Activated T-helper 17 cell treated with anti-CD3 and anti-CD28 coated beads, Interleukin-2, amount 50 U/mL, for 72 hours (primary cell): ENCODE results near the gene EZR. TPM values are rescaled to one million over a fixed set of nuclear protein-coding genes. Genes with fewer than 3 reads are reported as not detected.

Experiments used
- ATAC-seq: fragments of 150-1000 bp; cut with Tn5 transposase; replicated peaks from 2 replicates; pipeline ENCODE4 v1.10.0; 2021; ENCODE audit warnings: mild to moderate bottlenecking, moderate library complexity
- H3K27ac Mint-ChIP-seq: one replicate; pipeline ENCODE4 v1.8.0; 2022; ENCODE audit warnings: mixed read lengths
- H3K27me3 Mint-ChIP-seq: one replicate; pipeline ENCODE4 v1.8.0; 2022; ENCODE audit warnings: mixed read lengths
- H3K36me3 Mint-ChIP-seq: one replicate; pipeline ENCODE4 v1.8.0; 2022; ENCODE audit warnings: low read depth, mild to moderate bottlenecking, mixed read lengths
- H3K4me1 Mint-ChIP-seq: one replicate; pipeline ENCODE4 v1.8.0; 2022; ENCODE audit warnings: mixed read lengths
- H3K4me3 Mint-ChIP-seq: one replicate; pipeline ENCODE4 v1.8.0; 2022; ENCODE audit warnings: mild to moderate bottlenecking, mixed read lengths
- H3K9me3 Mint-ChIP-seq: one replicate; pipeline ENCODE4 v1.8.0; 2022; ENCODE audit warnings: mixed read lengths
- total RNA-seq, 2 donors: library from RNA; stranded (reverse); gene quantifications; one replicate each; pipeline ENCODE4 v1.2.3, GENCODE V29; 2022

Gene EZR
- total RNA-seq, 2 donors from 2014 or later = 159 to 212 TPM

GRCh38 chr6:158772172-158772571 is 47.0 kb downstream of the EZR start:
- no peaks in the 10 kb centered on the region for H3K9me3 Mint-ChIP-seq
- peaks cover 100% of the 10 kb centered on the region for H3K36me3 Mint-ChIP-seq
- ATAC-seq = no peak
- H3K4me1 Mint-ChIP-seq = peaks cover 35% of the 10 kb centered on the region
- H3K4me3 Mint-ChIP-seq = peak overlapping the region; percentile 3
- H3K27me3 Mint-ChIP-seq = no peaks in the 10 kb centered on the region
- peak overlapping the region; percentile 77 for H3K27ac Mint-ChIP-seq

GRCh38 chr6:158771399-158772152 is 47.6 kb downstream of the EZR start:
- no peak for ATAC-seq
- H3K9me3 Mint-ChIP-seq = no peaks in the 10 kb centered on the region
- H3K4me1 Mint-ChIP-seq = peaks cover 31% of the 10 kb centered on the region
- peak overlapping the region; percentile 3 for H3K4me3 Mint-ChIP-seq
- H3K36me3 Mint-ChIP-seq = peaks cover 100% of the 10 kb centered on the region
- H3K27me3 Mint-ChIP-seq = no peaks in the 10 kb centered on the region
- H3K27ac Mint-ChIP-seq = peak overlapping the region; percentile 77

- no peak for ATAC-seq
- H3K4me1 Mint-ChIP-seq = peaks cover 30% of the 10 kb centered on the region
Measured at GRCh38 chr6:158770533-158771330, 48.4 kb downstream of the EZR start.

GRCh38 chr6:158769771-158770432 is 49.3 kb downstream of the EZR start:
- Mint-ChIP-seq H3K4me1 (peaks cover 30% of the 10 kb centered on the region), H3K27ac (peak overlapping the region; percentile 77), H3K27me3 (no peaks in the 10 kb centered on the region), H3K36me3 (peaks cover 98% of the 10 kb centered on the region), H3K9me3 (no peaks in the 10 kb centered on the region), H3K4me3 (peak overlapping the region; percentile 2)
- no peak for ATAC-seq

More at GRCh38 chr6:158770533-158771330, 48.4 kb downstream of the EZR start:
- Mint-ChIP-seq H3K27me3 (no peaks in the 10 kb centered on the region), H3K4me3 (no peak overlapping the region), H3K27ac (peak overlapping the region; percentile 77), H3K9me3 (no peaks in the 10 kb centered on the region), H3K36me3 (peaks cover 98% of the 10 kb centered on the region)

DNA sequence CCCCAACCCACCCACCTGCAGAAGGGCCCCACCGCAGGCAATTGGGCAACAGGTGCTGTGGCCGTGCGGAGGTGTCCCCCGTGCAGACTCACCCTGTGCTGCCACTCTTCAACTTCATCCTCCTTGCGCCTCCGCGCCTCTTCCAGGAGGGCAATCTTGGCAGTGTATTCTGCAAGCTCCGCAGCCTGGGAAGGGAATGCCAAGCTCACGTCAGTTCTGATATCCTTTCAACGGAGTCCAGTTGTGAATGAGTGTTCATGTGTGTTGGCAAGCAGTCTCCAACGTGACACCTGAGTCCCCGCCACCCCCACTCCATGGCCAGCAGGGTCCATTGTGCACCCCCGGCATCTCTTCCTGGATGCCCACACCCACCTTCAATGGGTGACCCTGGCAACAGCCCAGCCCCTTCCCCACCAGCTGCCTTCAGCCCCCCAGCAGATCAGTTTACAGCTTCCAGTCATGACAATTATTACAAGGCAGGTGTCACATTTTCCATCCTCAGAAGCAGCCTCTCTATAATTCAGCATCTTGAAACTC is 49.9 kb downstream of the EZR start:
- Mint-ChIP-seq H3K9me3 (no peaks in the 10 kb centered on the region), H3K4me1 (peaks cover 30% of the 10 kb centered on the region), H3K4me3 (peak overlapping the region; percentile 2), H3K36me3 (peaks cover 98% of the 10 kb centered on the region), H3K27ac (peak overlapping the region; percentile 77), H3K27me3 (no peaks in the 10 kb centered on the region)
- no peak for ATAC-seq

- ATAC-seq = peak; percentile 5
- no peaks in the 10 kb centered on the region for H3K27me3 Mint-ChIP-seq
- peak overlapping the region; percentile 93 for H3K27ac Mint-ChIP-seq
- no peak overlapping the region for H3K4me3 Mint-ChIP-seq
- H3K36me3 Mint-ChIP-seq = peaks cover 98% of the 10 kb centered on the region
- H3K4me1 Mint-ChIP-seq = peaks cover 30% of the 10 kb centered on the region
- H3K9me3 Mint-ChIP-seq = no peaks in the 10 kb centered on the region
Measured at GRCh38 chr6:158768436-158768835, 50.7 kb downstream of the EZR start.

DNA sequence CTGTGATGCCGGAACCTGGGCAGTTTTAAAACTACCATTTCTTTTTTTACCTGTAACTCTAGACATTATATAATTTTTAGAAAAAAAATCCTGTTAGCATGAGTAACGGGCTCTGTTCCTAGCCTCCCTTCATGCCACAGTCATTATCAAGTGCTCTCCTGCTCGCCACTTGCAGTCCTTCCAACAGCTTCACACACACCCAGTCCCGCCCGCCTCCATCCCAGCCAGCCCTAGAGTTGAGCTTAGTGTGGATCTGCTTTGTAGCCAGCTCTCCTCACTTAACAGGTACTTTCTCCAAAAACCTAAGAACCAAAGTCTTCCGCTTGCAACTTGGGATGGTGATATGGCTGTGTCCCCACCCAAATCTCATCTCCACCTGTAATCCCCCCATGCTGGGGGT is 51.5 kb downstream of the EZR start:
- Mint-ChIP-seq H3K9me3 (no peaks in the 10 kb centered on the region), H3K4me3 (no peak overlapping the region), H3K36me3 (peaks cover 98% of the 10 kb centered on the region), H3K27me3 (no peaks in the 10 kb centered on the region), H3K4me1 (peaks cover 30% of the 10 kb centered on the region), H3K27ac (peak overlapping the region; percentile 93)
- no peak for ATAC-seq

DNA sequence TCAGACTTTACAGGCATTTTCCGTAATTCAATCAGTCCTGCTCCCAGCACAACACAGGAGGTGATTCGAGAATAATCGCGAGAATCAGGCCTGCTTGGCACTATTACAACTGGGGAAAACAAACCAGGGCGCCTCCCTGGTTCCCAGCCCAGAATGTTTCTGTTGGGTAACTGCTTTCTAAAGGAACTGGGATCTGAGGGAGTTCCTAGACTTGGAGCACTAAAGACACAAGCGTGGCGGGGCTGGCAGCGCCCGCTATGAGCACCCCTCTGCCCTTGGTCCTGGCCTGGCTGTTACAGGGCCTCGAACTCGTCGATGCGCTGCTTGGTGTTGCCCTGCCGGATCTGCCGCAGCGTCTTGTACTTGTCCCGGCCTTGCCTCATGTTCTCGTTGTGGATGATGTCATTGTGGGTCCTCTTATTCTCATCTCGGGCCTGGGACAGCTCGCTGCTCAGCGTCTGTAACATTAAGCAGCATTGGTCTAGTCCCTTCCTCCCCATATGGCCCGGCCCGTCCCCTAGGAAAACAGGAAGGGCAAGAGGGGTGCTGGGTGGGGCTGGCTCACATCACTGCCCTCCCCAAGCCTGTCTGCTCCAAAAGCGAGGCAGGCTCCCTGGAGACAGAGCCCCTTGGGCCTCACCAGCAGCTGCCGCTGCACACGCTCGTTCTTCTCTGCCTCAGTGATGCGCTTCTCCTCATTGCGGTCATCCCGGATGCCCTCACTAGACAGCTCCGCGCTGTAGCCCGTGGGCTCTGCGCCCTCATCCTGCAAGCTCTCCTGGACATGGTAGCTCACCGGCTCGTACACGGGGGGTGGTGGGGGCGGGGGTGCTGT is 52.3 kb downstream of the EZR start:
- peaks cover 98% of the 10 kb centered on the region for H3K36me3 Mint-ChIP-seq
- no peaks in the 10 kb centered on the region for H3K27me3 Mint-ChIP-seq
- peak overlapping the region; percentile 93 for H3K27ac Mint-ChIP-seq
- H3K4me3 Mint-ChIP-seq = peak overlapping the region; percentile 31
- H3K9me3 Mint-ChIP-seq = no peaks in the 10 kb centered on the region
- ATAC-seq = peak; percentile 12
- peaks cover 26% of the 10 kb centered on the region for H3K4me1 Mint-ChIP-seq

DNA sequence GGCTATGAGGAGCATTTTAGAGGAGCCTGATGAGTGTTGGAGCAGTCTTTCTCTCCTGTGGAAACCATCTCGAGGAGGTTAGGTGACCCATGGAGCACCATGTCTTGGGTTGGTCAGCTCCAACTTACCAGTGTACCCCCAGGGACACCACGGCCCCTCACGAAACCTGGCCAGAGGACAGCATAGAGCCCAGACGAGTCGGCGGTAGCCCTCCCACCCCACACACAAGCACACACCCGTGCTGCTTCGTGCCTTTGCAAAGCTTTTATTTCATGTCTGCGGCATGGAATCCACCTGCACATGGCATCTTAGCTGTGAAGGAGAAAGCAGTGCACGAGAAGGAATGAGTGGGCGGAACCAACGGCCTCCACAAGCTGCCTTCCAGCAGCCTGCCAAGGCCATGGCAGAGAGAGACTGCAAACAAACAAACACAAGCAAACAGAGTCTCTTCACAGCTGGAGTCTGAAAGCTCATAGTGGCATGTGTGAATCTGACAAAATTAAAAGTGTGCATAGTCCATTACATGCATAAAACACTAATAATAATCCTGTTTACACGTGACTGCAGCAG is 53.6 kb downstream of the EZR start:
- Mint-ChIP-seq H3K4me3 (no peak overlapping the region), H3K4me1 (peaks cover 20% of the 10 kb centered on the region), H3K9me3 (no peaks in the 10 kb centered on the region), H3K36me3 (peaks cover 98% of the 10 kb centered on the region), H3K27me3 (no peaks in the 10 kb centered on the region), H3K27ac (peak overlapping the region; percentile 80)
- peak; percentile 8 for ATAC-seq

DNA sequence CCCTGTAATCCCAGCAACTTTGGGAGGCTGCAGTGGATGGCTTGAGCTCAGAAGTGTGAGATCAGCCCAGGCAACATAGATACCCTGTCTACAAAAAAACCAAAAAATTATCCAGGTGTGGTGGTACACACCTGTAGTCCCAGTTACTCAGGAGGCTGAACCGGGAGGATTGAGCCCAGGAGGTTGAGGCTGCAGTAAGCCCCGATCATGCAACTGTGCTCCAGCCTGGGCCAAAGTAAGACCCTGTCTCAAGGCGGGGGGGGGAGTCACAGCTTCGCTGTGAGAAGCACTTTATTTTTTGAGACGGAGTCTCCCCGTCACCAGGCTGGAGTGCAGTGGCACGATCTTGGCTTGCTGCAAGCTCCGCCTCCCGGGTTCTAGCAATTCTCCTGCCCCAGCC is 54.2 kb downstream of the EZR start:
- Mint-ChIP-seq H3K27ac (peak overlapping the region; percentile 80), H3K36me3 (peaks cover 98% of the 10 kb centered on the region), H3K9me3 (no peaks in the 10 kb centered on the region), H3K27me3 (no peaks in the 10 kb centered on the region), H3K4me3 (no peak overlapping the region), H3K4me1 (peaks cover 18% of the 10 kb centered on the region)
- ATAC-seq = no peak

- no peak for ATAC-seq
- H3K4me1 Mint-ChIP-seq = peaks cover 12% of the 10 kb centered on the region
- no peaks in the 10 kb centered on the region for H3K27me3 Mint-ChIP-seq
- peaks cover 98% of the 10 kb centered on the region for H3K36me3 Mint-ChIP-seq
- no peaks in the 10 kb centered on the region for H3K9me3 Mint-ChIP-seq
- peak overlapping the region; percentile 80 for H3K27ac Mint-ChIP-seq
- no peak overlapping the region for H3K4me3 Mint-ChIP-seq
Measured at GRCh38 chr6:158764183-158764849, 54.9 kb downstream of the EZR start.

DNA sequence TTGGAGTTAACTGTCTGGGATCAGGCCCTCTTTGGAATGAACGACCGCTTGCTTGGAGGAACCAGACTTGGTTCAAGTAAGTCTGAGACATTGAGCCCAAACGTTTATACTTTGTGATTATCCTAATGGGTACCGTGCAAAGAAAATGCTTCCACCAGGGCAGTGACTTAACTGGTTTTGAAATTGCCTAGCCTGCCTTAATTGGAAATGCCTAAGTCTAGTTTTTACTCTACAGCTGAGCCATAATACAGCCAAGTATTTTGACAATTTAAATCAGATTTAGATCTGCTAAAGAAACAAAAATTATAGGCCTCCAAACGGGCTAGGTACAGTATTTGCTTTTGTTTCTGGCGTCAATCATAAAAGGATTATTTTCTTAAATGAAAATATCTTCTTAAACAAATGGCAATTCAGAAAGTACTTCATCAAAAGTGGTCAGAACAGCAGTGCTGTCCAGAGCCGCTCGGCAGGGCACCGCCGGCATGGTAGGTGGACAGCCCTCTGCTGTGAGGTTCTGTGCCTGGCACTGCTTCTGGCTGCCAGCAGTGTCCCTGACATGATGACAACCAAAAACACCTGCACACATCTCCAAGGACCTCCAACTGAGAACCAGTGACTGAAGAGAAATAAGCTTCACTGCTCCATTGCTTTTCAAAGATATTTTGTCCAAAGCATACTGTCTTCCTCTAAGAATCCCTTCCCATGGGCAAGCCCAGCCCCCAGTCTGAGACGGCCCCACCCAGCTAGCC is 55.6 kb downstream of the EZR start:
- Mint-ChIP-seq H3K4me1 (peaks cover 11% of the 10 kb centered on the region), H3K27me3 (no peaks in the 10 kb centered on the region), H3K27ac (peak overlapping the region; percentile 80), H3K4me3 (no peak overlapping the region), H3K9me3 (no peaks in the 10 kb centered on the region), H3K36me3 (peaks cover 98% of the 10 kb centered on the region)
- no peak for ATAC-seq
